A172 (cell line): ENCODE measurements around the gene OR4C15. TPM values are rescaled to one million over a fixed set of nuclear protein-coding genes. Genes with fewer than 3 reads are reported as not detected.

Experiments used
- DNase-seq: peaks from one replicate; pipeline ENCODE4 v3.0.0-alpha.2; 2015; ENCODE audit warnings: low spot score
- total RNA-seq: library from RNA; depleted of rRNA; stranded (reverse); fragments of >200 nt; shearing (Covaris generic); gene quantifications from 2 replicates; pipeline ENCODE4 v1.2.3, GENCODE V29; 2014; rRNA removed

Gene OR4C15
- not detected in 2 replicates for total RNA-seq

GRCh38 chr11:55554169-55554568 lies at the start of gene OR4C15:
Gene OR4C15, plus strand, starts transcription at chr11:55554469. Its CDS starts 0 bp downstream, at chr11:55554469.
- DNase-seq = no peak

- DNase-seq = no peak
Measured at GRCh38 chr11:55571828-55572227, 17.6 kb downstream of the OR4C15 start, which contains the start of gene OR4C16. Gene OR4C16, plus strand, starts transcription at chr11:55572128. Its CDS starts 0 bp downstream, at chr11:55572128.

GRCh38 chr11:55572548-55572947 lies 18.3 kb downstream of the OR4C15 start:
- DNase-seq = no peak

Other genes with a start within 250 kb of the OR4C15 start
- gene OR4A16, start 211.3 kb upstream of the OR4C15 start, total RNA-seq = not detected in 2 replicates
- not detected in 2 replicates for gene OR4A15, start 186.5 kb upstream of the OR4C15 start, total RNA-seq
- gene OR4C16, start 17.7 kb downstream of the OR4C15 start, total RNA-seq = not detected in 2 replicates
- gene OR4C11, start 53.2 kb downstream of the OR4C15 start, total RNA-seq = not detected in 2 replicates
- not detected in 2 replicates for gene OR4P4, start 80.6 kb downstream of the OR4C15 start, total RNA-seq
- gene OR4S2, start 93.9 kb downstream of the OR4C15 start, total RNA-seq = not detected in 2 replicates
- not detected in 2 replicates for gene OR4C6, start 107.7 kb downstream of the OR4C15 start, total RNA-seq
- not detected in 2 replicates for gene OR5D13, start 219.0 kb downstream of the OR4C15 start, total RNA-seq
- not detected in 2 replicates for gene OR5D14, start 241.1 kb downstream of the OR4C15 start, total RNA-seq